ENCODE results near the gene CCNT2.
"Not testable (repeated sequence)": the region's sequence is repeated elsewhere in the genome, so short reads cannot be mapped to it uniquely, and the experiment has no call there.

CCNT2 gene

DNA sequence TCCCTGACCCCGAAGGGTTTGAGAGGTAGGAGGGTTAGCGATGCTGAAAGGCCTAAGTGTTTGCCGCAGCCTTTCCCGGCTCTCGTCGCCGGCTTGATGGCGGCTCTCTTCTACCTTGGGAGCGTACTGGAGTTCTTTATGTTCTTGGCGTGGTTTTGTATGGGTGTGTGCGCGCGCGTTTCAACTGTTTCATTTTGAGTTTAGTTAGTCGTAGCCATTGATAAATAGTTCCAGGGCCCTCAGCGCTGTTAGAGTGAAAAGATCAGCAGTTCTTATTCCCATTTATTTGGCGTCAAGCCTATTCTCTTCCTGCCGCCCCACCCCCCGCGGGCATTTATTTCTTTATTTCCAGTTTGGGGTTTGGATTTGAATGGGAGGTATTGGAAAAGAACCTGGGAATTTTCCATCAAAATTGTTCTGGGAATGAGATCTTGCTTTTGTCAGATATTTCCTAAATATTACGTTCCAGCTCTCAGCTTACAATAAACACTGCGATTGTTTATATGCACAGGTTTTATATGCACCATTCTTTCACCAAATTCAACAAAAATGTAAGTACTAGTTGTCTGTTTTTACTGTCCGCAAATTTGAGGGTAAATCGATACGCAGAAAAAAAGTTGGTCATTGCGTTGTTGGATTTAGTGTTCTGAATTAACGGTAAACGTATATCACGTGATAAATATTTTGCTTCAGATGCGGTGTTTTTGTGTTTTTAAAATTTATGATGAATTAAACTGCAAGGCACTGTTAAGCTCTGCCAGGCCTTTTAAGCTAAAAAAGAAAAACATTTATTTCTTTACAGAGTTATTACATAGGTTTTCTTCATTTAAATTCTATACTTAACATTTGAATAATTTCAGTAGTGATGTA, 954 bp downstream of the CCNT2 start:
- peak; percentile 0 for DNase-seq

DNA sequence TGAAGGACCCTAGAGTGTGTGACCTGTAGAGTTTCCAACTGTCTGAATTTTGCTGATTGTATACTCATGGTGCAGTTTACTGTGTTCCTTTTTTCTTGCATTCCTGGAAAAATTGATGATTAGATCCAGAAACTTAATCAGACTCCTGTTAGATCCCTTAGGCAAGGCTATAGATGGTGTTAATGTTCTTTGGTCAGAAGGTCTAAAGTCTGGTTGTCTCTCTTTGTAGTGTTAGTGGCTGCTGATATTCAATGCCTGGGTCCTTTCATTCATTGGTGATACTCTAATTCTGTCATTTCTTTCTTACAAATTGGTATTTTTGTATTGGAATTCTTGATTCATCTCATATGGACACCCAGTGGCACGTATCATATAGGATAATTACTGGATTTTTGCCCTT, 6.3 kb downstream of the CCNT2 start:
- DNase-seq, result no peak

DNA sequence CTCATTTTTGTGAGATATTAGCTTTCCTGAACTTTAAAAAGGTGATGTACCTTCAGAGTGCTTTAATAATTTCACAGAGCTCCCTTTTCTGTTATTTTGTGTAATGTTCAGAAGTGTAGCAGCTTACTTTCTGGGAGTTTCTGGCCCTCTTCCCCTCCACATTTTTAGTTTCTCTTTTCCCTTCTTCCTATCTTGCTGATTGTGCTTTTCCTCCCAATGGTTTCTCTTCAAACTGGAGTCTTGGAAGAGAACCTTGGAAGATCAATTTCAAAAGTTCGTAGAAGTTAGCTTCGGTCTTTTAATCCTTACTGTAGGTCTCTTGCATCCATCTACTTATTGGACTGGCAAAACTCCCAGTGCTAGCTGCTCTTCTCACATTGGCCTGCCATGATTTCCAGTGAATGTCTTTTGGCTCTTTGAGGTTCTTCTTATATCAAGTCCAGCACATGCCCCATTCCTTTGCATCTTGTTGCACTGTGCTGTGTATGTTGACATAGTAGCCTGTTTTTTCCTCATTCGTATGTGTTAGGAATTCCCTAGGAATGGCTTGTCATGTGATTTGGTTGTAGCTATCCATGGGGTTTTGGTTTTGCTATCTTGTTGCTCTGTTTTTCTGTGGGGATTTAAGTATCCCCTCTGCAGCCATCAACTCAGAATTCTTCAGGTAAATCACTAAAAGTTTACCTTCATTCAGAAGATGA, 7.8 kb downstream of the CCNT2 start:
- no peak for DNase-seq

DNA sequence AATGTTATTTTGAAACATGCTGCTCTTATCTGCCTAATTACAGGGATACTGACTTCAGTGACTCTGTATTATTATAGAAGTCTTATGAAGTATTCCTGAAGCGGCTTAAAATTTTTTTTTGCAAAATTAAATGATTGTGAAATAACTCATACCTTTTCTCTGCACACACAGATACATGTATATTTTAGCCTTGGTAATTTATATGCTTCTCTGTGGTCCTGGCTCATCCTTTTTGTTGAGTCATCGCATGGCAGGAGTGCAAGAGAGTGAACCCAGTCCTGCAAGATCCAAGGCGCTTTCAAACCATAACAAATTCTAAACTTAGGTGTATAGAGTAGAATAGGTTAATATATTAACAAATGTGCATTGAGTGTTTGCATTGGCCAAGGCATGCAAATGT, 8.6 kb downstream of the CCNT2 start:
- DNase-seq, result no peak

DNA sequence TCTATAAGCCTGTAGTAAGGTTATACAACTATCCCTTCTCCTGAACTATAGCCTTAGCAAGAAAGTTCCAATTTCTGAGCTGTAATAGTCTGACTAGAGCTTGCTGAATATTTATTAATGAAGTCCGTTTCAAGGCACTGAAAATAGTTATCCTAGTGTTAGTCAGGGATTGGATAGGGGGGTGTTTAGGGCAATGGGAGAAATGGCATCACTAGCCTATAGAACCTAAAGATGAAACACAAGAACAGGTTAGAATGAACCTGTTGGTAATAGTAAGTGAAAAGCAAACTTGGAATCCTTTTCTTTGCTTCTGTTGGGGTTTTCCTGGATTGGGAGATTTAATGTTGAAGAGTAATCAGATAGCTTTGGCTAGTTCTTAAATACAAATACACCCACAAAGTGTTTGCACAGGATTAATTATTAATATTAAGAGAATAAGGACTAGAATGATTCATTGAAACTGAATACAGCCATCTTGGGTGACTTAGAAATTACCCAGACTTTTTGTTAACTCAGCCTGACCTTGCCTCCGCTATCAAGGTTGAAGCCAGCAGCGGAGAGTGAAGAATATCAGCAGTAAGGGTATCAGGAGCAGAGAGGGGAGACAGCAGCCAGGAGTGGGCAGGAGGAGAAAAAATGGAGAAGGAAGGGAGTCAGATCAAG, 14.4 kb downstream of the CCNT2 start:
- no peak for DNase-seq

DNA sequence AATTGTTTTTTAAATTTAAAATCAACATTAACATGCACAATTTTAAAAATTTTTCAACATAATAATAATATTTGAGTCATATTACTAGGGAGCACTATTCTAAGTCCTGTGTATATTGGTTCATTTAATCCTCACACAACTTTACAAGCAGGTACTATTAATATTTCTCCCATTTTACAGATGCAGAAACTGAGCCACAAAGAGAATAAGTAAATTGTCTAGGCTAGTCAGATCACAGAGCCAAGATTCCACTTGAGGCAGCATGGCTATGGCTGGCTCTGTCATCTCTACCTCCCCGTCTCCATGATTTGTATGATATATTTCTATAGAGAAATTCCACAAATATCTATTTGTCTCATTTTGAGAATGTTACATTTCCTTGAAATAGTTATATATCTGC, 15.1 kb downstream of the CCNT2 start:
- no peak for DNase-seq

DNA sequence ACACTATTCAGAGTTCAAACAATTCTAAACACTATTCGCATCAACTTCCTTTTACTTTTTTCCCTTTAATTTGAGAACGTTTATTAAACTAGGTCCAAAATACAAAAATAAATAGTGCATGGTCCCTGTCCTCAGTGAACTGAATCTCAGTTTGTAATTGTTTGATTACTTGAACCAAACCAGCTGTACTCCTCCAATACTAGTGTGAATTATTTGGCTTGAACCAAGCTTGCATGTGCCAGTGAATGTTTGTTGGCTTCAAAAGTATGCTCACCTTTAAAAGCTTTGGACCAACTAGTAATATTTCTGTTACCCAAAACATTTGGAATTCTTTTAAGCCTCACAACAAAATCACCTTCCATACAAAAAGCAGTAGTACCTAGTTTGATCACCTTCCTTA, 15.5 kb downstream of the CCNT2 start:
- DNase-seq, result no peak

DNA sequence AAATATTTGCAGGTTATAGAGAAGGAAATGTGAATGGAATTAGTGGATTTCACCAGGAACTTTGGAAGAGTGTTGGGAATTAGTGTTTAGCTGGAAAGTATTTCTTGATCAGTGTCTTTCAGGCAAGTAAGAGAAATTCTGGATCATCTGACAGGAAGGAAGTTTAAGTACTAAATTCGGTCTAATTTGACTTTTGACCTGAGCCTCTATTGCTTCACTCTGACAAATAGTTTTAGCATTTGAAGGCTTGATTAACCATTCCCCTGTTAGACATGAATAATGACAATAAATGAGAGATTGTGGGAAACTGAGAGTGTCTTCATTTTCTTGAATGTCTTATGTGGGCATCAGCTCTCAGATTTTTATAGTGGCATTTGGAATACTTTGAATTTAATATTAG, 16.0 kb downstream of the CCNT2 start:
- DNase-seq, result no peak

DNA sequence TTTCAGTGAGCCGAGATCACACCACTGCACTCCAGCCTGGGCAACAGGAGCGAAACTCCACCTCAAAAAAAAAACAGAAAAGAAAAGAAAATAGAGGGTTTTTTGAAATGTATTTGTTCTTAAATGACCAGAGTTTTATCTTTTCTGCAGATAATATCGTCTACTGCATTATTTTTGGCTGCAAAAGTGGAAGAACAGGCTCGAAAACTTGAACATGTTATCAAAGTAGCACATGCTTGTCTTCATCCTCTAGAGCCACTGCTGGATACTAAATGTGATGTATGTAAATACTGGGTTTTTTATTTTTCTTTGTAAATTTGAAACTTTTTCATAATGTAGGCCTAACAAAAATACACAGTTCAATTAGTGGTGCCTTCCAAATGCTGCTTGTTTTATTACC, 18.1 kb downstream of the CCNT2 start:
- no peak for DNase-seq

DNA sequence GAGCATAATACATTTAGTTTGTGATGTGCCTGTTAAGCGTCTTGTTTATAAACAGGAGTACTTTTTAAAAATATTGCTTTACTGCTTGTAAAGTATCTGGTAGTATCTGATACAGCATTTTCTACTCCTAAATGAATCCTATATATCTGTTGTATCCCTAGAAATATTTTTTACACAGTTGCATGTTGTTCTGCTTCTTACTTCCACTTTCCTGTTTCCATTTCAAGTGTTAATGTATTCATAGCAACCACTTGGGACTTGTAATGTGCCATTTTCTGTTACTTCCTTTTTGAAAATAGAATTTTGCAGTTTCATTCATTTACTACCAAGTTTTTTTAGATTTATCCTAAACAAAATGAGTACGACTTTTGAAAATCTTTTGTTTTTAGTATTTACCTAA, 24.9 kb downstream of the CCNT2 start:
- DNase-seq, result no peak

DNA sequence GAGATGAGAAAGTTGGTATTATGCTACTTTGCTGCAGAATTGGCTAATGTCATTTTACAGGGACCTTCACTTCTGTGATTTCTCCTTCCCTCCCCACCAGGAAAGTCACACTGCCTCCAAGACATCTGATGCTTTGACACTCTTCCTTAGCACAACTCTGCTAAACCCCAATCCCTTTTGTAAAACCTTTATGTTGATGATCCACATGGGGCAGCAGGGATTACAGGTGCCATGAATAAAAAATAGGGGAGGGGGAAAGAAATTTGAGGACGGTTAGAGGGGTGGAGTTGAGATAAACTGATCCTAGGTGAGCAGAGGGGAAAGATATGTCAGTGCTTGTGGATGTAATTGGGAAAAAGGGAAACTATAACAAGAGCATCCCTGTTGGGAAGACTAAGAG, 26.4 kb downstream of the CCNT2 start:
- no peak for DNase-seq

DNA sequence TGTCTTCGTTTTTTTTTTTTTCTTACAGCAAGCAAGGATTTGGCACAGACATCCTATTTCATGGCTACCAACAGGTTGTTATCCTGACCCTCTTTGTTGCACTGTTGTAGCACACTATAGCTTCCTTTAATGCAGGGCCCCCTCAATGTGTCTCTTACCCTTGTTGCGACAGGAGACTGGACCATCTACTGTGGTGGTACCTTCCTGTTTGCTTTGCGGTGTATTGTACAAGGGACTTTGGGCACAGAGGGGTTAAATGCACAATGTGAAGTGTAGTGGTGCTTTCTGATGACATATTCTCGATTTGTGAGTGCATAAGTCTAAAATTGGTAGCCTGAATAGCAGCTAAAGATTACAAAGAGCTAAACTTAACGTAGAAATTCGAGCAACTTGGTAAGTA, 27.5 kb downstream of the CCNT2 start:
- DNase-seq, result no peak

DNA sequence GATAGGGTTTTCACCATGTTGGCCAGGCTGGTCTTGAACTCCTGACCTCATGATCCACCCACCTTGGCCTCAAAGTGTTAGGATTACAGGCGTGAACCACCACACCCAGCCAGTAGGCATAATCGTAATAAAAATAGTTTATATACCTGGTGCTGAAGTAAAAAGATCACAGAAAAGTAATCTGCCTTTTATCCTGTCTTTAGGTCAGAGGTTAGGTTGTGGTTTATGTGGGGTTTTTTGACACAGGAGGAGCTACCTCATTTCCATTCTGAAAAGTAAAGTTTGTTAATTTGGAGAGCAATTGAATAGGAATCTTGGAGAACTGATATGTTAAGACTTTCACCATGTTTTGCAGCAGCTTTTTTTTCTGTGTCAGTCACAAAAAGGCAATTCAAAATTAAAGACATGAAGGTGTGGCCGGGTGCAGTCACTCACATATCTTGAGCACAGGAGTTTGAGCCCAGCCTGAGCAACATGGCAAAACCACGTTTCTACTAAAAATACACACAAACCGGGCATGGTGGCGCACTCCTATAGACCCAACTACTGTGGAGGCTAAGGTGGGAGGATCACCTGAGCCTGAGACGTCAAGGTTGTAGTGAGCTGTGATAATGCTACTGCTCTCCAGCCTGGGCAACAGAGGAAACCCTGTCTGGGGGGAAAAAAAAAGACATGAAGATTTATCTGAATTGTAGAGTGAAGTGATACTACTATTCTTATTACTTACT, 31.5 kb downstream of the CCNT2 start:
- DNase-seq, result no peak

DNA sequence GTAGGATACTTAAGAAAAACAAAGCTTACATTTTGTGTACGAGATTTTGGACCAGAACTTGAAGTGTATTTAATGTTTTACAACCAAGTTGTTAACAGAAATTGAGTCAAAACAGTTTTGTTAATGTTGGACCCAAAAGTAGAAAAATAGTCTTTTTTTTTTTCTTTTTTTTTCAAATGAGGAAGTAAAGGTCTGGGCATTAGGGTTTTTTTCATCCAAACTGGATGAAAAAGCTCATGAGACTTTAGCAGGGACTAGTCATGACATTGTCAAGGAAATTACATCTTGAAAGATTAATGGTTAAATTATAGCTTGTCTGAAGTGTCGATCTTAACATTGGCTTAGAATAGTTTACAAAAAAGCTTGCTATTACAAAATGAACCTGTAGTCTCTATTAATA, 32.3 kb downstream of the CCNT2 start:
- DNase-seq, result no peak

DNA sequence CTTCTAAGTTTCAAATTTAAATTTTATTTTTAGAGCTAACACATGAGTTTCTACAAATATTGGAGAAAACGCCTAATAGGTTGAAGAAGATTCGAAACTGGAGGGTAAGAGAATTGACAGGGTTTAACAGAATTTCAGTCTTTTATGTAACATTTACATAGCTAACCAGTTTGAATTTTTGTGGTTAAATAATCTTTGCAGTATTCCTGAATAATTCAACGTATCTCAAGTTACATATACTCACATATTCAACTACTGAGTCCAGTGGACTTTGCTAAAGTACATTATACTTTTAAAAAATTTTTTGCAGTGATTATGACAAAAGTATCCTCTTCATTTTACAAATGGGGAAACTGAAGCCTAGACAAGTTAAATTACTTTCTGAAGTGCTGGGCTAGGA, 34.0 kb downstream of the CCNT2 start:
- no peak for DNase-seq

DNA sequence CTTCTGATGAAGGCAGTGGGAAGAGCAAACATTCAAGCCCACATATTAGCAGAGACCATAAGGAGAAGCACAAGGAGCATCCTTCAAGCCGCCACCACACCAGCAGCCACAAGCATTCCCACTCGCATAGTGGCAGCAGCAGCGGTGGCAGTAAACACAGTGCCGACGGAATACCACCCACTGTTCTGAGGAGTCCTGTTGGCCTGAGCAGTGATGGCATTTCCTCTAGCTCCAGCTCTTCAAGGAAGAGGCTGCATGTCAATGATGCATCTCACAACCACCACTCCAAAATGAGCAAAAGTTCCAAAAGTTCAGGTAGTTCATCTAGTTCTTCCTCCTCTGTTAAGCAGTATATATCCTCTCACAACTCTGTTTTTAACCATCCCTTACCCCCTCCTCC, 35.4 kb downstream of the CCNT2 start:
- no peak for DNase-seq

DNA sequence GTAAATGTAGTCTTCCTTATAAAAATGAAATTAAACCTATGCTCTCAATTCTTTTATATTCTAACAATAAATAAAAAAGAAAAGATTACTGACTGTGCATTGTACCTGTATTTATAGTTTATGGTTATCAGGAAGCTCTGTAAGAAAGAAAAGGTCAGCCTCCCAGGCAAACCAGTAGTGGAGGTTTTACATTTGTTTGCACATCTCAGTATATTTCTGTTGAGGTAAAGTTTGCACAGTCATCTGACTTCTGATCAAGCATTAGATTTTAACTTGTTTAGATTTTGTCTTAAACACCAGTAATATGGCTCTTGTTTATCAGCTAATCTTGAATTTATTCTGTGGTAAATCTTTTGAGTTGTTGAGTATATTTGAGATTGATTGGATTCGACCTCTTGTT, 37.1 kb downstream of the CCNT2 start:
- no peak for DNase-seq

DNA sequence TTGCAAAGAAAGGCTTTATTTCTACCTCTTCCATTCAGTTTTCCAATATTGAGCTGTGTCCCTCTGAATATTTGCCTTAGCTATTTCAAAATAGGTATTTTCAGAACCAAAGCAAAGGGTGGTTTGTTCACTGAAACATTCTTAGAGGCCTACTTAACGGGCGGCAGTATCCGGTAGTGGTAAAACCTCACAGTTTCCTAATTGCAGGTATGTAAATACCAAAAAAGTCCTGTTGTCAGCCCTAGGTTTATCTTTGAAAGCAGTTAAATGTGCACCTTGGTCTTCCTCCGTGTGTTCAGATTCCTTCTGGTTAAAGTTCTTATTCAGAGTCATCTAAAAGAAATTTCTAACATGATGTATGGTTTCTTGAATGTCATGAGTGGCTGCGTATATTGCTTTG, 38.9 kb downstream of the CCNT2 start:
- no peak for DNase-seq

DNA sequence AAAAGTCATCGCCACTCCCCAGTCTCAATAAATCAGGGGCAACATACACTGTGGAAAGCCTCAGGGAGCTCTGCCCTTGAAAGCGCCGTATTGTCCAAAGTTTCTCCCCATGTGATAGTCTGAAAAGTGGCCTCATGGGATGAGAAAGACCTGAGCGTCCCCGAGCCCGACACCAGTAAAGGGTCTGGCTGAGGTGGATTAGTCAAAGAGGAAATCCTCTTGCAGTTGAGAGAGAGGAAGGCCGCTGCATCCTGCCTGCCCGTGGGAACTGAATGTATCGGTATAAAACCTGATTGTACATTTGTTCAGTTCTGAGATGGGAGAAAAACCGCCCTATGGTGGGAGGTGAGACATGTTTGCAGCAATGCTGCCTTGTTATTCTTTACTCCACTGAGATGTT, 48.5 kb downstream of the CCNT2 start:
- DNase-seq, result not testable (repeated sequence)

DNA sequence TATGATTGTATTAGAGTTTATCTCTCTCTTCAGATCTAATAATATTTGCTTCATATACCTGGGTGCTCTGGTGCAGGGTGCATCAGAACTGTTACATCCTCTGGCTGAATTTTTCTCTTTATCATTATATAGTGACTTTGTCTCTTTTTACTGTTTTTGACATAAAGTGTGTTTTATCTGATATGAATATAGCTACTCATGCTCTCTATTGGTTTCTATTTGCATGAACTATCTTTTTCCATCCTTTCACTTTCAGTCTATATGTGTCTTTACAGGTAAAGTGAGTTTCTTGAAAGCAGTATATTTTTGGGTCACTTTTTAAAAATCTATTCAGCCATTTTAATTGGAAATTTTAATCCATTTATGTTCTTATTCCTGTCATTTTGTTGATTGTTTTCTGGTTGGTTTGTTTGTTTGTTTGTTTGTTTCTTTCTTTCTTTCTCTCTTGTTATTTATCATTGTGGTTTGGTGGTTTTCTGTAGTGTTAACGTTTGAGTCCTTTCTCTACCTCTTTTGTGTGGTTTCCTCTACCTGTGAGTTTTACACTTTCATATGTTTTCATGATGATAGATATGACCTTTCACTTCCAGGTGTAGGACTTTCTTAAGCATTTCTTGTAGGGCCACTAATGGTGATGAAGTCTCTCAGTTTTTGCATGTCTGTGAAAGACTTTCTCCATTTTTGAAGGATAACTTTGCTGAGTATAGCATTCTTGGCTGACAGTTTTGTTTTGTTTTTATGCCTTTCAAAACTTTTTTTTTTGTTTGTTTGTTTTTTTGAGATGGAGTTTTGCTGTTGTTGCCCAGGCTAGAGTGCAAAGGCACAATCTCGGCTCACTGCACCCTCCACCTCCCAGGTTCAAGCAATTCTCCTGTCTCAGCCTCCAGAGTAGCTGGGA, 54.9 kb downstream of the CCNT2 start:
- DNase-seq, result no peak

DNA sequence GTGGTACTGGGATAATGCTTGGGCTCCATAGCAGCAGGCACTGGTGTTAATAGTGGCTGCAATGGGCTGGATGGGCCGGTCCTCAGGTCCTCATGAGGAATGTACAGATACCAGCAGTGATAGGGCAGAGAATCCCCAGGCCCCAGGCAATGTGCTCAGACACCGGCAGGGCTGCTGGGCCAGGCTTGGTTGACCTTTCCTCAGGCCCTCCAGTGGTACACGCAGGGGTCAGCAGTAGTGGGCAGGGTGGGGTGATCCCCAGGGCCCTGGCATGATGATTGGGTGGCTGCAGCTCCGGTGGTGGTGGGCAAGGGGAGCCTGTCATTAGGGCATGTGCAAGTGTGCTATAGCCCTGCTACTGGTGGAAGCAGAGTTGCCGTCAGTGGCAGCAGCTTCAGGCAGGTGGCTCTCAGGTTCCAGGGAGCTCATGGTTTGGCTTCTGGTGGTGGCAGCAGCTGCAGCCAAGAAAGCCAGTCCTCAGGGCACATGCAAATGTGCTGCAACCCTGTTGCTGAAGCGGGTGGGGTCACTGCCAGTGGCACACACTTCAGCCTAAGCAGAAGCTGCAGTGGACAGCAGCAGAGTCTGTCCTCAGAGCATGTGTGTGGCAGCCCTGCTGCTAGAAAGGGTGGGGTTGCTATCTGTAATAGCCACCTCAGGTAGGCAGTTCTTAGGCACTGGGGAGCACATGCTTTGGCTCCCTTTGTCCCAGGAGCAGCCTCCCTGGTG, 56.8 kb downstream of the CCNT2 start:
- no peak for DNase-seq

All from SHP77 treated with DMSO at 0.1 percent for 48 hours (cell line).